Measurements from ENCODE around the gene PARM1. TPM values are rescaled to one million over a fixed set of nuclear protein-coding genes. Genes with fewer than 3 reads are reported as not detected.
A peak's percentile ranks its signal among the peaks of the same experiment; 100 is the strongest.

The PARM1 gene
- 0.13 TPM in 1 of 2 replicates, not detected in the other for total RNA-seq

- no peak for FAIRE-seq
- peak; percentile 64 for TF ChIP-seq CTCF (IDR thresholded peaks at IDR 0.05; ENCODE audit: insufficient read depth, low read length, severe bottlenecking)
- Histone ChIP-seq H3K36me3 (ENCODE audit: control insufficient read depth, insufficient read depth, low read length) (no peaks in the 10 kb centered on the region), H3K27me3 (ENCODE audit: control insufficient read depth, insufficient read depth, low read length) (peaks cover 14% of the 10 kb centered on the region), H3K4me3 (ENCODE audit: low read depth, low read length) (peak within 1 kb of the TSS; percentile 29)
- peak; percentile 56 for DNase-seq (ENCODE audit: low read depth)
These were observed at the start of gene PARM1 for GRCh38 chr4:74932832-74933561. PARM1 (plus strand) TSS chr4:74933116; CDS start chr4:74933328, 212 bp downstream.

DNA sequence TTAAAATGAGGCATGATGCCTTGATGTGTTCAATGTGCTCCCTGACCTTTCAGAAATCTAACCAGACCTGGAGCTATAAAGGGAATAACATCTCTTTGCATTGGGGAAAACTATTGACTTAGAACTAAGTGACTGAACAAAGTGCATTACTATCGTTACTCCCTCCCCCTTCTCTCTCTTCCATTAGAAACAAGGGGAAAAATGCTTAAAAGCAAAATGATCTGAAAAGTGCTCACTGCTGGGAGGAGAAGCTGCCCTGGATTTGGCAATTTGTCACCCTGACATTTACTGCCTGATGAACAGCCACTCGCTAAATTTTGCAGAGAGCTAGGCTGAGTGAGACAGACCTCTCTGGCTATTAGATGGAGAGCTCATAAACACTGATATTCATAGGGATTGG is 48.6 kb upstream of the PARM1 start:
- FAIRE-seq (no peak), DNase-seq (ENCODE audit: low read depth) (no peak)
- H3K27me3 ChIP-seq (ENCODE audit: control insufficient read depth, insufficient read depth, low read length) = no peaks in the 10 kb centered on the region
- no peak overlapping the region for H3K4me3 ChIP-seq (ENCODE audit: low read depth, low read length)
- no peak for TF ChIP-seq CTCF (IDR thresholded peaks at IDR 0.05; ENCODE audit: insufficient read depth, low read length, severe bottlenecking)
- H3K36me3 ChIP-seq (ENCODE audit: control insufficient read depth, insufficient read depth, low read length) = no peaks in the 10 kb centered on the region

GRCh38 chr4:74886484-74886883 is 46.4 kb upstream of the PARM1 start:
- no peak overlapping the region for H3K4me3 ChIP-seq (ENCODE audit: low read depth, low read length)
- TF ChIP-seq CTCF (IDR thresholded peaks at IDR 0.05; ENCODE audit: insufficient read depth, low read length, severe bottlenecking) = no peak
- DNase-seq (ENCODE audit: low read depth) = peak; percentile 98
- peak; percentile 95 for FAIRE-seq
- no peaks in the 10 kb centered on the region for H3K27me3 ChIP-seq (ENCODE audit: control insufficient read depth, insufficient read depth, low read length)
- no peaks in the 10 kb centered on the region for H3K36me3 ChIP-seq (ENCODE audit: control insufficient read depth, insufficient read depth, low read length)

GRCh38 chr4:74890341-74890740 is 42.6 kb upstream of the PARM1 start:
- Histone ChIP-seq H3K36me3 (ENCODE audit: control insufficient read depth, insufficient read depth, low read length) (no peaks in the 10 kb centered on the region), H3K27me3 (ENCODE audit: control insufficient read depth, insufficient read depth, low read length) (no peaks in the 10 kb centered on the region), H3K4me3 (ENCODE audit: low read depth, low read length) (no peak overlapping the region)
- FAIRE-seq = no peak
- no peak for TF ChIP-seq CTCF (IDR thresholded peaks at IDR 0.05; ENCODE audit: insufficient read depth, low read length, severe bottlenecking)
- no peak for DNase-seq (ENCODE audit: low read depth)

- DNase-seq (ENCODE audit: low read depth) (no peak), FAIRE-seq (no peak)
- Histone ChIP-seq H3K27me3 (ENCODE audit: control insufficient read depth, insufficient read depth, low read length) (no peaks in the 10 kb centered on the region), H3K36me3 (ENCODE audit: control insufficient read depth, insufficient read depth, low read length) (no peaks in the 10 kb centered on the region), H3K4me3 (ENCODE audit: low read depth, low read length) (no peak overlapping the region)
- no peak for TF ChIP-seq CTCF (IDR thresholded peaks at IDR 0.05; ENCODE audit: insufficient read depth, low read length, severe bottlenecking)
These were observed 41.9 kb upstream of the PARM1 start for GRCh38 chr4:74891037-74891436.

DNA sequence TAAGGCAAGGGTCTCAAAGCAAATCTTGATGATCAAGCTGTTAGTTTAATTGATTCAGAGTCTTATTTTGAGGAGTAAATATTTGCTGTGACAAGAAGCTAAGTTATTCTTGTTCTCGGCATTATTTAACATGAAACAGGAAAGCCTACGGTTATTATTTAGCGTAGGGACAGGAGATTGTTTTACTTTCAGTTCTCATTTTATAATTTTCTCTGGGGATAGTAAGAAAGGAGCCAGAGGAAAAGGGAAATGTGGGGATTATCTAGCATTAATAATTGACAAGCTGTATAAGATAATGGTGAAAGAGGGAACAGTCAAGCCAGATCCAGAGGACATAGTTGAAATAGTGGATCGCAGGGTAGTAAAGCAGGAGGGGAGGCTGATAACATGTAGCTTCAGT is 39.7 kb upstream of the PARM1 start:
- no peak overlapping the region for H3K4me3 ChIP-seq (ENCODE audit: low read depth, low read length)
- no peak for FAIRE-seq

More for the DNA sequence above, 39.7 kb upstream of the PARM1 start:
- no peaks in the 10 kb centered on the region for H3K27me3 ChIP-seq (ENCODE audit: control insufficient read depth, insufficient read depth, low read length)
- no peak for TF ChIP-seq CTCF (IDR thresholded peaks at IDR 0.05; ENCODE audit: insufficient read depth, low read length, severe bottlenecking)
- H3K36me3 ChIP-seq (ENCODE audit: control insufficient read depth, insufficient read depth, low read length) = no peaks in the 10 kb centered on the region
- DNase-seq (ENCODE audit: low read depth) = no peak
